Nephron (organoid): Measurements from ENCODE around the gene OXSM.

Experiments
- H3K27ac Mint-ChIP-seq, 3 experiments: 2 replicates each; pipeline ENCODE4 v1.8.0; 2020; ENCODE audit warnings: mixed read lengths in 3 of 3, mild to moderate bottlenecking in 2 of 3, moderate library complexity in 1 of 3
- H3K27me3 Mint-ChIP-seq: 2 replicates; pipeline ENCODE4 v1.8.0; 2021; ENCODE audit warnings: low read depth, mild to moderate bottlenecking, moderate library complexity, mixed read lengths
- H3K36me3 Mint-ChIP-seq: 2 replicates; pipeline ENCODE4 v1.8.0; 2020; ENCODE audit warnings: low read depth, mixed read lengths
- H3K4me1 Mint-ChIP-seq: 2 replicates; pipeline ENCODE4 v1.8.0; 2020; ENCODE audit warnings: mixed read lengths
- H3K4me3 Mint-ChIP-seq, 3 experiments: 2 replicates each; pipeline ENCODE4 v1.8.0; 2020; ENCODE audit warnings: mild to moderate bottlenecking in 3 of 3, mixed read lengths in 3 of 3, moderate library complexity in 2 of 3
- H3K9me3 Mint-ChIP-seq: 2 replicates; pipeline ENCODE4 v1.8.0; 2020; ENCODE audit warnings: mixed read lengths
- CTCF ChIP-seq, 3 experiments: fragments of 200-600 bp; sonication (generic); IDR thresholded peaks; one replicate each; pipeline ENCODE4 v1.5.0; 2021; ENCODE audit warnings: antibody characterized with exemption in 3 of 3; ENCODE audit not compliant: unreplicated experiment in 3 of 3

The OXSM gene

GRCh38 chr3:25820816-25821486 is 31.1 kb downstream of the OXSM start:
- Mint-ChIP-seq H3K4me3 (no peak overlapping the region), H3K9me3 (no peaks in the 10 kb centered on the region), H3K27me3 (peaks cover 8% of the 10 kb centered on the region), H3K27ac (peak overlapping the region; percentile 42 to 59 (median 51)), H3K4me1 (peaks cover 9% of the 10 kb centered on the region), H3K36me3 (no peaks in the 10 kb centered on the region)
- no peak for TF ChIP-seq CTCF (IDR thresholded peaks at IDR 0.05; ENCODE audit: unreplicated experiment in 3 of 3)

- Mint-ChIP-seq H3K4me3 (no peak overlapping the region), H3K36me3 (no peaks in the 10 kb centered on the region), H3K27ac (no peak overlapping the region), H3K27me3 (peaks cover 8% of the 10 kb centered on the region), H3K9me3 (no peaks in the 10 kb centered on the region), H3K4me1 (peaks cover 9% of the 10 kb centered on the region)
- no peak for TF ChIP-seq CTCF (IDR thresholded peaks at IDR 0.05; ENCODE audit: unreplicated experiment in 3 of 3)
Observed at GRCh38 chr3:25821746-25822573, 32.1 kb downstream of the OXSM start.

- H3K4me1 Mint-ChIP-seq: peaks cover 9% of the 10 kb centered on the region
Observed at GRCh38 chr3:25823314-25823713, 33.4 kb downstream of the OXSM start.

GRCh38 chr3:25826510-25826909 is 36.6 kb downstream of the OXSM start:
- no peaks in the 10 kb centered on the region for H3K36me3 Mint-ChIP-seq
- H3K4me3 Mint-ChIP-seq: no peak overlapping the region

More at GRCh38 chr3:25823314-25823713, 33.4 kb downstream of the OXSM start:
- TF ChIP-seq CTCF (IDR thresholded peaks at IDR 0.05; ENCODE audit: unreplicated experiment in 3 of 3): no peak
- Mint-ChIP-seq H3K27me3 (peaks cover 8% of the 10 kb centered on the region), H3K9me3 (no peaks in the 10 kb centered on the region), H3K4me3 (no peak overlapping the region), H3K36me3 (no peaks in the 10 kb centered on the region), H3K27ac (no peak overlapping the region)

GRCh38 chr3:25830373-25831280 is 40.7 kb downstream of the OXSM start:
- Mint-ChIP-seq H3K36me3 (no peaks in the 10 kb centered on the region), H3K4me3 (no peak overlapping the region), H3K9me3 (no peaks in the 10 kb centered on the region), H3K27me3 (no peaks in the 10 kb centered on the region), H3K27ac (peak overlapping the region; percentile 6 to 38 (median 18)), H3K4me1 (peaks cover 13% of the 10 kb centered on the region)
- TF ChIP-seq CTCF (IDR thresholded peaks at IDR 0.05; ENCODE audit: unreplicated experiment in 3 of 3): no peak

More at GRCh38 chr3:25826510-25826909, 36.6 kb downstream of the OXSM start:
- TF ChIP-seq CTCF (IDR thresholded peaks at IDR 0.05; ENCODE audit: unreplicated experiment in 3 of 3): no peak
- peaks cover 11% of the 10 kb centered on the region for H3K4me1 Mint-ChIP-seq
- peaks cover 8% of the 10 kb centered on the region for H3K27me3 Mint-ChIP-seq
- H3K9me3 Mint-ChIP-seq: no peaks in the 10 kb centered on the region
- H3K27ac Mint-ChIP-seq: no peak overlapping the region
